Keratinocyte (primary cell): ENCODE data around the gene ARHGAP8.

ENCODE experiments used
- EZH2 ChIP-seq: IDR thresholded peaks from one replicate; pipeline ENCODE4 v1.6.1; 2012; ENCODE audit warnings: inconsistent platforms, mild to moderate bottlenecking, low read length, moderate library complexity
- TF ChIP-seq, protein P1 (sequence below), 3 experiments: IDR thresholded peaks in 1 of 3; conservative IDR thresholded peaks in 1 of 3; optimal IDR thresholded peaks in 1 of 3; 2 replicates in 2 of 3; 3 replicates in 1 of 3; pipeline versions ENCODE3 to v1.5.1; 2011; ENCODE audit warnings: low read length in 3 of 3, mild to moderate bottlenecking in 3 of 3, moderate library complexity in 2 of 3, control low read depth in 1 of 3, inconsistent platforms in 1 of 3; ENCODE audit not compliant: insufficient read depth in 2 of 3; ENCODE audit errors: extremely low read depth in 1 of 3

DNA sequence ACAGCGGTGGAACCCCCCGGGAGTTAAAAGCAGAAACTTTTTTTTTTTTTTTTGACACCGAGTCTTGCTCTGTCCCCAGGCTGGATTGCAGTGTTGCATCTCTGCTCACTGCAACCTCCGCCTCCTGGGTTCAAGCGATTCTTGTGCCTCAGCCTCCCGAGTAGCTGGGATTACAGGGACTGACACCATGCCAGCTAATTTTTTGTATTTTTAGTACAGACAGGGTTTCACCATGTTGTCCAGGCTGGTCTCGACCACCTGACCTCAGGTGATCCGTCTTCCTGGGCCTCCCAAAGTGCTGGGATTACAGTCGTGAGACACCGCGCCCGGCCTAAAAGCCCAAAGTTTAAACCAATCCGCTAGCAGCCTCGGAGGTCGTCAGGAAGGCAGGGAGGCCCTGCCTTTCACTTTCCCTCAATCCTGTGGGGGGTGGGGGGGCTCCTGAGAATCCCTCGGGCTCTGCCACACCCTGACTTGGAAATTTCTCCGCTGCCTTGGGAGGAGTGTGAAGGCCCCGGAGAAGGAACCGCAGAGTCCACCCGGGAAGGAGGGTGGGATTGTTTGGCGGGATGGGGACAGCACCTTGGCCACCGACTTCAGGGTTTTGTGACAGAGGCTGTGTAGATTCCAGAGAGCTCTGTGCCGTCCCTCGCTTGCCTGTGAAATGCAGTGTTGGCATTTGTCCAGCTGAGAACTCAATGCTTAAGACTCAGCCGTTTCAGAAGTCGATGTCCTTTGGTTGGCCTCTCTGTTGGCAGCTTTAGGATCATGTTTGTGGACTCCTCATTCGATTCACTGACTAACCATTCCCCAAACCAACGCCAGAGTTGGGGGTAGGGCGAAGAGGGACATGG is 1.0 kb downstream of the ARHGAP8 start:
- TF ChIP-seq, protein P1, sequence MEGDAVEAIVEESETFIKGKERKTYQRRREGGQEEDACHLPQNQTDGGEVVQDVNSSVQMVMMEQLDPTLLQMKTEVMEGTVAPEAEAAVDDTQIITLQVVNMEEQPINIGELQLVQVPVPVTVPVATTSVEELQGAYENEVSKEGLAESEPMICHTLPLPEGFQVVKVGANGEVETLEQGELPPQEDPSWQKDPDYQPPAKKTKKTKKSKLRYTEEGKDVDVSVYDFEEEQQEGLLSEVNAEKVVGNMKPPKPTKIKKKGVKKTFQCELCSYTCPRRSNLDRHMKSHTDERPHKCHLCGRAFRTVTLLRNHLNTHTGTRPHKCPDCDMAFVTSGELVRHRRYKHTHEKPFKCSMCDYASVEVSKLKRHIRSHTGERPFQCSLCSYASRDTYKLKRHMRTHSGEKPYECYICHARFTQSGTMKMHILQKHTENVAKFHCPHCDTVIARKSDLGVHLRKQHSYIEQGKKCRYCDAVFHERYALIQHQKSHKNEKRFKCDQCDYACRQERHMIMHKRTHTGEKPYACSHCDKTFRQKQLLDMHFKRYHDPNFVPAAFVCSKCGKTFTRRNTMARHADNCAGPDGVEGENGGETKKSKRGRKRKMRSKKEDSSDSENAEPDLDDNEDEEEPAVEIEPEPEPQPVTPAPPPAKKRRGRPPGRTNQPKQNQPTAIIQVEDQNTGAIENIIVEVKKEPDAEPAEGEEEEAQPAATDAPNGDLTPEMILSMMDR (optimal IDR thresholded peaks at IDR 0.05 in 1 of 3, IDR thresholded peaks at IDR 0.05 in 1 of 3, conservative IDR thresholded peaks at IDR 0.05 in 1 of 3; ENCODE audit: extremely low read depth in 1 of 3, insufficient read depth in 2 of 3, low read length in 3 of 3) = no peak
- TF ChIP-seq EZH2 = no peak
